ENCODE measurements around the gene ARRB2. TPM values are rescaled to one million over a fixed set of nuclear protein-coding genes. Genes with fewer than 3 reads are reported as not detected.
"Not testable (repeated sequence)": the region's sequence is repeated elsewhere in the genome, so short reads cannot be mapped to it uniquely, and the experiment has no call there.

Gene ARRB2
- total RNA-seq (2014; rRNA removed; shearing (Covaris generic)) = 38.1 and 45.1 TPM in 2 replicates

DNA sequence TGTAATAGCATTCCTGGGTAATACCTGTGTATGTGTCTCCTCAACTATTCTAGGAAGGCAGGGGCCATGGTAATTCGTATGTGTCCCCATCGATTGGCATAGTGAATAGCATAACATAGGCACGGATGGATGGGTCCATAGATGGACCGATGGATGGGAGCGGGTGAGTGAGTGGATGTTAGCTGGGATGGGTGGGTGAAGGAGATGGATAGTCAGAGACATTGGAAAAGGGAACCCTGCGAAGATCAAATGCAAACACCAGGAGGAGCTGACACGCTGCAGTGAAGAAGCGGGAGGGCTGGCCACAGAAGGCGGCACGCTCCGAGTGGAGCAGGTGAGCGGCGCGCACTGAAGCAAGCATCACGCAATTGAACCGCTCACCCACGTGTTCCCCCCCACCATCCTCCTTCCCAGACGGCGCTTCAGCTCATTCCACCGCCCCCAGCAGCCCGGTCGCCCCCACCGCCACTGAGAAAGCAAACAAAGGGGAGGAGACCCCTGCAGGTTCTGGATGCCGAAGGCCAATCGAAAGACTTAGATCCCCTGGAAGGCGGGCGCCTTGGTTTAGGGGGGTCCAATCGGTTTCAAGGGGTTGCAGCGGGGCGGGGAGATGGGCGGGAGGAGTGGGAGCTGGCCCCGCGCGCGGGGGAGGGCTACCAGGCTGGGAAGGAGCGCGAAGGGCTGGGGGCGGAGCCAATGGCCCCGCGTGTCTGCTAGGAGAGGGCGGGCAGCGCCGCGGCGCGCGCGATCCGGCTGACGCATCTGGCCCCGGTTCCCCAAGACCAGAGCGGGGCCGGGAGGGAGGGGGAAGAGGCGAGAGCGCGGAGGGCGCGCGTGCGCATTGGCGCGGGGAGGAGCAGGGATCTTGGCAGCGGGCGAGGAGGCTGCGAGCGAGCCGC, at the start of gene ARRB2:
Gene ARRB2 (plus strand): TSS at position 839 of the 899 bp plus-strand sequence. CDS start 90 bp downstream, outside the sequence.
- peak; percentile 100 for DNase-seq (ENCODE audit: low spot score)
- in situ Hi-C loops (cut with HindIII; ENCODE audit: low sequenced_read_pairs) = no loop called here

DNA sequence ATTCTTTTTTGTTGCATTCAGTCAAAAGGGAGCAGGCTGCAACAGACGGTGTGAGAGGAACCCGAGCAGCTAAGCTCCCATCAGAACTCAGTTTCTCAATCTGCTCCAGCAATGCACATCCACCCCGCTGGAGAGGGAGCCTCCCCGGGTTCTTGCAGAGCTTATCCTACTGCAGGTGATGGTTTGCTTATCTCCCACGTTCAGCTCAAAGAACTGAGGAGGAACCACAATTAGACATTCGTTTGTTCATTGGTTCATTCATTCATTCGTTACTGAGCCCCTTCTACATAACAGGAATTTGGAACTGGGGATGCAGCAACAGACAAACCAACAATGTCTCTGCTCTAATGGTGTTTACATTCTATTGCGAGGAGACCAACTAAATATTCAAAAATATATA, 46.7 kb upstream of the ARRB2 start:
- no peak for DNase-seq (ENCODE audit: low spot score)
- in situ Hi-C loops (cut with HindIII; ENCODE audit: low sequenced_read_pairs) = no loop called here

DNA sequence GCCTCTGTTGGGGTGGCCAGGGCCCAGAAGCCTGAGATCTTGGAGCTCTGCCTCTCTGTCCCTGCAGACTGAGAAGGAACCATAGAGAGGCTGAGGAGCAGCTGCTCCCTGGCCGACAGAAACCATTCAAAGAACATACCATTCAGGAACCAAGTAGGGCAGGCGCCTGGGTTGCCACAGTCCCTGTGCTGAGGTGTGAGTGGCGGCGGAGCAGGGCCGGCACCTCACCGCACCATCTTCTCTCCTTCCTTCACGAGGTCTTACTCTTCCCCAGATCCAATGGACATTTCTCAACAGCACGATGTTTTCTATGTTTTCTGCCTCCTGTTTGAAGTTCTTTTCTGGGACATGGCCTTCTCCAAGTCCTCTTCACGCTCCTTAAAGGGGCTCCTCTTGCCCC, 46.2 kb upstream of the ARRB2 start:
- no peak for DNase-seq (ENCODE audit: low spot score)
- in situ Hi-C loops (cut with HindIII; ENCODE audit: low sequenced_read_pairs) = no loop called here

DNA sequence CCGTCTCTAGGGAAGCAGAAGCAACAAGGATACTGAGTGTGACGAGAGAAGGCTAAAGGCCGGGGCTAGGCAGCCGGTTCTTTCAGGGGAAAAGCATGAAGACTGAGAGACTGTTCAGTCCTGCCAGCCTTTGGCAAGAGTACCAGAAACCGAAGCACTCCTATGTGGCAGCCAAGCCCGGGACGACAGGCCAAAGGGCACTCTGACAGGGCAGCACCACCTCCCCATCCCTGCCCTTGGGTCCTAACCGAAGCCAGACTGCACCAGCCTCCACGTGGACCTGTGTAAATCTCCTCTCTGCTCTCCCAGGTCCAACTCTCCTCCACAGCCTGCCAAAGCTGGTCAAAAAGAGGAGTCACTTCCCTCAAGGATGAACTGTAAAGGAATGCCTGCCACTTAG, 45.4 kb upstream of the ARRB2 start:
- no peak for DNase-seq (ENCODE audit: low spot score)
- in situ Hi-C loops (cut with HindIII; ENCODE audit: low sequenced_read_pairs) = no loop called here

- in situ Hi-C loops (cut with HindIII; ENCODE audit: low sequenced_read_pairs) = no loop called here
- no peak for DNase-seq (ENCODE audit: low spot score)
Measured at GRCh38 chr17:4666296-4666695, 44.1 kb upstream of the ARRB2 start.

- no peak for DNase-seq (ENCODE audit: low spot score)
- in situ Hi-C loops (cut with HindIII; ENCODE audit: low sequenced_read_pairs) = no loop called here
Measured at GRCh38 chr17:4667166-4667565, 43.3 kb upstream of the ARRB2 start.

DNA sequence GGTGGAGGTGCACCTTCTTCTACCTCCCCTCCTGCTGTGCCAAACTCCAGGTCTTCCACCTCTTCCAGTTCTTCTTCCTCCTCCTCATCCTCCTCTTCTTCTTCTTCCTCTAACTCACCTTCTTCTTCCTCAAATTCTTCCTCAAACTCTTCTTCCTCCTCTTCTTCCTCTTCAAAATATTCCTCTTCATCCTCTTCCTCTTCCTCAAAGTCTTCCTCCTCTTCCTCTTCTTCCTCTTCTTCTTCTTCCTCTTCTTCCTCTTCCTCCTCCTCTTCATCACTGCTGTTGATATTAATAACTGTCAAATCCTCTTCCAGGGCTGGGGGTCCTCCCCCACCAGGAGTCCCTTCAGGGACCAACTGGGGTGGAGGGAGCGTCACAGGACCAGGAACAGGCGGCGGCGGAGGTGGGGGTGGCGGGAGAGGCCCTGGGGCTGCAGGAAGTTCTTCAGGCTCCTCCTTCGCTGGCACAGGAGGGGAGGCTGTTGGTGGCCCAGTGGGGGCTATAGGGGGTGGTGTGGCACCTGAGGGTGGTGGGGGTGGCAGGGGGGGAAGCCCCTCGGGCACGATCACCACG, 38.3 kb upstream of the ARRB2 start:
- in situ Hi-C loops (cut with HindIII; ENCODE audit: low sequenced_read_pairs) = no loop called here
- DNase-seq (ENCODE audit: low spot score) = no peak

- DNase-seq (ENCODE audit: low spot score) = no peak
- in situ Hi-C loops (cut with HindIII; ENCODE audit: low sequenced_read_pairs) = no loop called here
Measured at GRCh38 chr17:4672751-4673150, 37.7 kb upstream of the ARRB2 start.

DNA sequence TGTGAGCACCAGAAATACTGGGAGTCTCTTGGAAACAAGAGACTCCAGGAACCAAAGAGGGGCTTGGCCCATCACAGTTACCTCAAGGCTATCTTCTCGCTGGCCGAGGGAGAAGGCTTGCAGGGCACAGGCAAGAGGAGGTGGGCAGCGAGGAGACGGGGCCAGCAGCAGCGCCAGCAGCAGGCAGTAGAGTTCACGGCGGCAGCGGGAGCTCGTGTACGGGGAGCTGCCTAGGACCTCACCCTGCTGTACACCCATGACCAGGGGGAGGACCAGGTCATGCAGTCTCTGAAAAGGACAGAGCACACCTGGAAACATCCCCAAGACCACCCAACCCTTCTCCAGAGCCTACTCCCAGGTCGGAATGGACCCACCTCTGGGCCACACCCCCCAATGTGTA, 37.3 kb upstream of the ARRB2 start:
- no peak for DNase-seq (ENCODE audit: low spot score)
- in situ Hi-C loops (cut with HindIII; ENCODE audit: low sequenced_read_pairs) = no loop called here

- in situ Hi-C loops (cut with HindIII; ENCODE audit: low sequenced_read_pairs) = no loop called here
- DNase-seq (ENCODE audit: low spot score) = no peak
Measured at GRCh38 chr17:4673986-4674684, 36.3 kb upstream of the ARRB2 start.

- in situ Hi-C loops (cut with HindIII; ENCODE audit: low sequenced_read_pairs) = no loop called here
- DNase-seq (ENCODE audit: low spot score) = no peak
Measured at GRCh38 chr17:4674685-4674998, 35.8 kb upstream of the ARRB2 start.

DNA sequence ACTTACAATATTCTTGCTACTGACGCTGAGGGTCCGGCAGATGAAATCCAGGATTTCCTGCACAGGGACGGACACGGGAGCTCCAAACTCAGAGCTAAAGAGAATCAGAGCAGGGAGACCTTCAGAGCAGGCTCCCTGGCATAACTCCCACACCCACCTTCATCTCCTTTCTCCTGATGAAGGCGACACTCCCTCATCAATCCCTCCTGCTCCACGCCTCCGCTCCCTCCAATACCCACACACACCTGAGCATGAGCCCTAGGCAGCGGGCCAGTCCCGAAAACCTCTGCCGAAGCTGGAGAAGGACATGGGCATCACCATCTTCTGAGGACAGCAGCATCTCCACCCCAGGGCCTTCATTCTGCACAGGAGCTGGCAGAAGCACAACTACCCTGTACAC, 34.6 kb upstream of the ARRB2 start:
- DNase-seq (ENCODE audit: low spot score) = no peak
- in situ Hi-C loops (cut with HindIII; ENCODE audit: low sequenced_read_pairs) = no loop called here

DNA sequence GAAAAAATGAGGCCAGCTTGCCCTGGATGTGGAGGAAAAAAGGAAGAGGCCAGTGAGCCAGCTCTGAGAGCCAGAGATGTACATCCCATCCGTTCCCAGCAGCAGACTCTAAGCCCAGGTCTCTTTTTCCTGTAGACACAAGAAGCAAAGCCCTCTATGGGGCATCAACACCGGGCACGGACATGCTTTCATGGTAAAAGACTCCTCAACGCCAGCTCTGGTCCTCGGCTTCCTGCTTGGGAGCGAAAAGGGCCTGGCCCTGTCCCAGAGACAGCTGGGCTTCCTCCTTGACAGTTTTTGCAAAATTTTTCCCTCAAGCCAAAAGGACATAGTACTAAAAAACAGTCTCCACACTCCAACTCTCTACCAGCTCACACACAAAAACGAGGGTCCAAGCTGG, 33.6 kb upstream of the ARRB2 start:
- in situ Hi-C loops (cut with HindIII; ENCODE audit: low sequenced_read_pairs) = no loop called here
- DNase-seq (ENCODE audit: low spot score) = no peak

DNA sequence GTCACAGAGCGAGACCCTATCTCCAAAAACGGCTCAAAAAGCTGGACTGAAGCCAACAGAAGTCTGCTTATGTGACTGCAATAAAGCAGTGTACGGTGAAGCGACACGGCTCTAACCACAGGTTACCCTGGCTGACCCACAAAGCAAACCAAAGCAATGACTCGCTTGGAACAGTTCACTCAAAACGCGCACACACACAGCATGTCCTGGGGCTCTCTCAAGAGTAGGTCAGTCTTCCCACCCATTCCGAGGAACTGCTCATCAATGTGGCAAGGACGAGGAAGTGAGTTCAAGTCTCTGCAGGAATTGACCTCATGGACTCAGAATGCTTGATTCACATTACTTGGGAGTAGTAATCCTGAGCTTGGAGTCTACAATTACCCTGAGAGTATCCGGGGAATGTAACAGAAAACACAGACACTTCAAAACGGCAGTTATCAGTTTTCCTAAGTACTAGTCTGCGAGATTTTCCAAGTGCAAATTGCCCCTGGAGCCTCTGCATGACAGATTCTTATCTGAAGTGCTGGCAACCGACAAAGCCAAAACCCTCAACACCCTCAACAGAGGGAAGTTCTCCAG, 31.9 kb upstream of the ARRB2 start:
- in situ Hi-C loops (cut with HindIII; ENCODE audit: low sequenced_read_pairs) = no loop called here
- no peak for DNase-seq (ENCODE audit: low spot score)

- no peak for DNase-seq (ENCODE audit: low spot score)
- in situ Hi-C loops (cut with HindIII; ENCODE audit: low sequenced_read_pairs) = no loop called here
Measured at GRCh38 chr17:4679658-4680057, 30.8 kb upstream of the ARRB2 start.

GRCh38 chr17:4683739-4684138, 26.7 kb upstream of the ARRB2 start:
- in situ Hi-C loops (cut with HindIII; ENCODE audit: low sequenced_read_pairs); DNase-seq (ENCODE audit: low spot score): not testable (repeated sequence)

- DNase-seq (ENCODE audit: low spot score); in situ Hi-C loops (cut with HindIII; ENCODE audit: low sequenced_read_pairs): not testable (repeated sequence)
Measured at GRCh38 chr17:4689872-4690271, 20.6 kb upstream of the ARRB2 start.

DNA sequence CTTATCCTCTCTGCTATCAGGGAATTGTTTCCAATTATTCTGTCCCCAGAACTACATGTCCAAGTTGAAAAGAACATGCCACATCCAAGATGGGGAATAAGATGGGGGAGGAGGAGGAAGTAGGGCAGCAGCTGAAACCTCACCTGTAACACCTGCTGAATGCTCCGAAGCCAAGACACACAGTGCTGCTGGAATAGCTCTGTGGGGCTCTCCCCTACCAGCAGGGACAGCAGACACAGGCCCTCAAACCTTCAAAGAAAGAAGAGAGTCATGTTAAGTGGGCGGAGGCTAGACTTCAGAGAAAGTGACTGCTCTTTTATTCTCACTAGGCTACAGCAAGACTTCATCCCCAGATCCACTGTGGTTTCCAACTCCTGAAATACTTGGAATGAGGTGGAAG, 19.7 kb upstream of the ARRB2 start:
- DNase-seq (ENCODE audit: low spot score) = no peak
- in situ Hi-C loops (cut with HindIII; ENCODE audit: low sequenced_read_pairs) = no loop called here

DNA sequence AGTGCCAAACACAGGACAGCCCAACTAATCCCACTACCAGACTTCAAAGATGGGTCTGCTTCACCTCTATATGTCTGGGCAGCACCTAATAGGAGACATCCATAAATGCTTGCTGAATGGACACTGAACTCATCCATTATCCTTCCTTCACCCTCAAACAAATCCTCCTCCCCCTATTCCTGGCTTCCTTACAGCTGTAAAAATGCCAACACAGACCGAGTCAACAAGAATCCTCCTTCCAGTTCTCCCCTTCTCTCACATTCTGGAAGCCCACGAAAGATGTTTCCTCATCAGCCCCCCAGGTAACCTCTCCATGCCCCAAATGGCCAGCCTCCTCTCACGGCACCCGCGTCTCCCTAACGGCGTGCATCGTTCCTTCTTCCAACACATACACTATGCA, 18.7 kb upstream of the ARRB2 start:
- no peak for DNase-seq (ENCODE audit: low spot score)
- in situ Hi-C loops (cut with HindIII; ENCODE audit: low sequenced_read_pairs) = no loop called here

- in situ Hi-C loops (cut with HindIII; ENCODE audit: low sequenced_read_pairs) = no loop called here
- no peak for DNase-seq (ENCODE audit: low spot score)
Measured at GRCh38 chr17:4693416-4693815, 17.0 kb upstream of the ARRB2 start.

All from G401 (cell line).